ENCODE results near the gene LGALSL.

The LGALSL gene

GRCh38 chr2:64472881-64473280, 18.9 kb downstream of the LGALSL start:
- ATAC-seq: no peak
- TF ChIP-seq, protein P1, sequence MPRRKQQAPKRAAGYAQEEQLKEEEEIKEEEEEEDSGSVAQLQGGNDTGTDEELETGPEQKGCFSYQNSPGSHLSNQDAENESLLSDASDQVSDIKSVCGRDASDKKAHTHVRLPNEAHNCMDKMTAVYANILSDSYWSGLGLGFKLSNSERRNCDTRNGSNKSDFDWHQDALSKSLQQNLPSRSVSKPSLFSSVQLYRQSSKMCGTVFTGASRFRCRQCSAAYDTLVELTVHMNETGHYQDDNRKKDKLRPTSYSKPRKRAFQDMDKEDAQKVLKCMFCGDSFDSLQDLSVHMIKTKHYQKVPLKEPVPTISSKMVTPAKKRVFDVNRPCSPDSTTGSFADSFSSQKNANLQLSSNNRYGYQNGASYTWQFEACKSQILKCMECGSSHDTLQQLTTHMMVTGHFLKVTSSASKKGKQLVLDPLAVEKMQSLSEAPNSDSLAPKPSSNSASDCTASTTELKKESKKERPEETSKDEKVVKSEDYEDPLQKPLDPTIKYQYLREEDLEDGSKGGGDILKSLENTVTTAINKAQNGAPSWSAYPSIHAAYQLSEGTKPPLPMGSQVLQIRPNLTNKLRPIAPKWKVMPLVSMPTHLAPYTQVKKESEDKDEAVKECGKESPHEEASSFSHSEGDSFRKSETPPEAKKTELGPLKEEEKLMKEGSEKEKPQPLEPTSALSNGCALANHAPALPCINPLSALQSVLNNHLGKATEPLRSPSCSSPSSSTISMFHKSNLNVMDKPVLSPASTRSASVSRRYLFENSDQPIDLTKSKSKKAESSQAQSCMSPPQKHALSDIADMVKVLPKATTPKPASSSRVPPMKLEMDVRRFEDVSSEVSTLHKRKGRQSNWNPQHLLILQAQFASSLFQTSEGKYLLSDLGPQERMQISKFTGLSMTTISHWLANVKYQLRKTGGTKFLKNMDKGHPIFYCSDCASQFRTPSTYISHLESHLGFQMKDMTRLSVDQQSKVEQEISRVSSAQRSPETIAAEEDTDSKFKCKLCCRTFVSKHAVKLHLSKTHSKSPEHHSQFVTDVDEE (CRISPR knock-in tag; IDR thresholded peaks at IDR 0.05): no peak
- TF ChIP-seq, protein P2, sequence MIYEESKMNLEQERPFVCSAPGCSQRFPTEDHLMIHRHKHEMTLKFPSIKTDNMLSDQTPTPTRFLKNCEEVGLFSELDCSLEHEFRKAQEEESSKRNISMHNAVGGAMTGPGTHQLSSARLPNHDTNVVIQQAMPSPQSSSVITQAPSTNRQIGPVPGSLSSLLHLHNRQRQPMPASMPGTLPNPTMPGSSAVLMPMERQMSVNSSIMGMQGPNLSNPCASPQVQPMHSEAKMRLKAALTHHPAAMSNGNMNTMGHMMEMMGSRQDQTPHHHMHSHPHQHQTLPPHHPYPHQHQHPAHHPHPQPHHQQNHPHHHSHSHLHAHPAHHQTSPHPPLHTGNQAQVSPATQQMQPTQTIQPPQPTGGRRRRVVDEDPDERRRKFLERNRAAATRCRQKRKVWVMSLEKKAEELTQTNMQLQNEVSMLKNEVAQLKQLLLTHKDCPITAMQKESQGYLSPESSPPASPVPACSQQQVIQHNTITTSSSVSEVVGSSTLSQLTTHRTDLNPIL (CRISPR knock-in tag; IDR thresholded peaks at IDR 0.05; ENCODE audit: low read depth): no peak
- no peak for TF ChIP-seq ZNF70 (CRISPR knock-in tag; IDR thresholded peaks at IDR 0.05)

DNA sequence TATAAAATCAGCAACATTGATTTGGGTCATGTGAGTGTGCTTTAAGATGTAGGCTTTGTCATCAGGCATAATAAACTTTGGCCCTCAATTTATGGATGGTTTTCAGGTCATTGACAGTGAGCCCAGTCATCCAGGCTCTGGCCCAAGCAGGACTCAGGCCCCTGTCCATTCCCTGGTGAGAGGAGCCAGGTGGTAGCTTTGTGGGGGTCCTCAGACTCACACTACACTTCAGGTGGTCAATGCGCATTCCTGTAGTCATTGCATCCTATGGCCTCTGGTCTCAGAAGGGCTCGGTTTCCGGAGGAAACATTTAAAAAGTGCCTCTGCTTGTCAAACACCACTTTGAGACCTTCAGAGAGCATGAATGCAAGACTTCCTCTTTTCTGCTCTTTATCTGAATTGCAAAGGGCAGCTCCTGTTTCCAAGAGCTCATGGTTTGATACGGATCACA, 20.2 kb downstream of the LGALSL start:
- ATAC-seq: no peak
- TF ChIP-seq POU6F1 (CRISPR knock-in tag; IDR thresholded peaks at IDR 0.05; ENCODE audit: borderline replicate concordance, low read depth): no peak
- no peak for TF ChIP-seq CSDC2 (CRISPR knock-in tag; IDR thresholded peaks at IDR 0.05)
- TF ChIP-seq OSR1 (CRISPR knock-in tag; IDR thresholded peaks at IDR 0.05): no peak
- no peak for TF ChIP-seq ISL1 (CRISPR knock-in tag; IDR thresholded peaks at IDR 0.05)
- TF ChIP-seq ZFP3 (CRISPR knock-in tag; IDR thresholded peaks at IDR 0.05): no peak
- TF ChIP-seq TCF4 (CRISPR knock-in tag; IDR thresholded peaks at IDR 0.05; ENCODE audit: borderline replicate concordance): no peak
- TF ChIP-seq, protein P3, sequence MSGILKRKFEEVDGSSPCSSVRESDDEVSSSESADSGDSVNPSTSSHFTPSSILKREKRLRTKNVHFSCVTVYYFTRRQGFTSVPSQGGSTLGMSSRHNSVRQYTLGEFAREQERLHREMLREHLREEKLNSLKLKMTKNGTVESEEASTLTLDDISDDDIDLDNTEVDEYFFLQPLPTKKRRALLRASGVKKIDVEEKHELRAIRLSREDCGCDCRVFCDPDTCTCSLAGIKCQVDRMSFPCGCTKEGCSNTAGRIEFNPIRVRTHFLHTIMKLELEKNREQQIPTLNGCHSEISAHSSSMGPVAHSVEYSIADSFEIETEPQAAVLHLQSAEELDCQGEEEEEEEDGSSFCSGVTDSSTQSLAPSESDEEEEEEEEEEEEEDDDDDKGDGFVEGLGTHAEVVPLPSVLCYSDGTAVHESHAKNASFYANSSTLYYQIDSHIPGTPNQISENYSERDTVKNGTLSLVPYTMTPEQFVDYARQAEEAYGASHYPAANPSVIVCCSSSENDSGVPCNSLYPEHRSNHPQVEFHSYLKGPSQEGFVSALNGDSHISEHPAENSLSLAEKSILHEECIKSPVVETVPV (CRISPR knock-in tag; IDR thresholded peaks at IDR 0.05): no peak
- no peak for TF ChIP-seq ZNF565 (CRISPR knock-in tag; conservative IDR thresholded peaks at IDR 0.05; ENCODE audit: low read depth)
- no peak for TF ChIP-seq SNAI2 (CRISPR knock-in tag; IDR thresholded peaks at IDR 0.05)
- TF ChIP-seq PPARA (CRISPR knock-in tag; IDR thresholded peaks at IDR 0.05; ENCODE audit: borderline replicate concordance): no peak
- no peak for TF ChIP-seq ZNF8 (CRISPR knock-in tag; IDR thresholded peaks at IDR 0.05)
- no peak for TF ChIP-seq ZNF70 (CRISPR knock-in tag; IDR thresholded peaks at IDR 0.05)
- no peak for TF ChIP-seq ZC3H10 (CRISPR knock-in tag; IDR thresholded peaks at IDR 0.05)
- TF ChIP-seq GLIS3 (CRISPR knock-in tag; IDR thresholded peaks at IDR 0.05): no peak
- no peak for TF ChIP-seq TOX (CRISPR knock-in tag; IDR thresholded peaks at IDR 0.05; ENCODE audit: borderline replicate concordance)
- no peak for TF ChIP-seq RARB (CRISPR knock-in tag; IDR thresholded peaks at IDR 0.05)
- no peak for TF ChIP-seq BACH2 (CRISPR knock-in tag; IDR thresholded peaks at IDR 0.05; ENCODE audit: borderline replicate concordance)
- no peak for TF ChIP-seq ARNTL (CRISPR knock-in tag; IDR thresholded peaks at IDR 0.05; ENCODE audit: borderline replicate concordance, low read depth)
- TF ChIP-seq, protein P1 (CRISPR knock-in tag; IDR thresholded peaks at IDR 0.05): no peak

GRCh38 chr2:64474636-64475035, 20.7 kb downstream of the LGALSL start:
- ATAC-seq: no peak
- no peak for TF ChIP-seq PPARA (CRISPR knock-in tag; IDR thresholded peaks at IDR 0.05; ENCODE audit: borderline replicate concordance)
- TF ChIP-seq ZC3H10 (CRISPR knock-in tag; IDR thresholded peaks at IDR 0.05): no peak
- TF ChIP-seq CSDC2 (CRISPR knock-in tag; IDR thresholded peaks at IDR 0.05): no peak
- no peak for TF ChIP-seq ZNF565 (CRISPR knock-in tag; conservative IDR thresholded peaks at IDR 0.05; ENCODE audit: low read depth)
- TF ChIP-seq ZNF70 (CRISPR knock-in tag; IDR thresholded peaks at IDR 0.05): no peak
- no peak for TF ChIP-seq SNAI2 (CRISPR knock-in tag; IDR thresholded peaks at IDR 0.05)
- TF ChIP-seq, protein P4, sequence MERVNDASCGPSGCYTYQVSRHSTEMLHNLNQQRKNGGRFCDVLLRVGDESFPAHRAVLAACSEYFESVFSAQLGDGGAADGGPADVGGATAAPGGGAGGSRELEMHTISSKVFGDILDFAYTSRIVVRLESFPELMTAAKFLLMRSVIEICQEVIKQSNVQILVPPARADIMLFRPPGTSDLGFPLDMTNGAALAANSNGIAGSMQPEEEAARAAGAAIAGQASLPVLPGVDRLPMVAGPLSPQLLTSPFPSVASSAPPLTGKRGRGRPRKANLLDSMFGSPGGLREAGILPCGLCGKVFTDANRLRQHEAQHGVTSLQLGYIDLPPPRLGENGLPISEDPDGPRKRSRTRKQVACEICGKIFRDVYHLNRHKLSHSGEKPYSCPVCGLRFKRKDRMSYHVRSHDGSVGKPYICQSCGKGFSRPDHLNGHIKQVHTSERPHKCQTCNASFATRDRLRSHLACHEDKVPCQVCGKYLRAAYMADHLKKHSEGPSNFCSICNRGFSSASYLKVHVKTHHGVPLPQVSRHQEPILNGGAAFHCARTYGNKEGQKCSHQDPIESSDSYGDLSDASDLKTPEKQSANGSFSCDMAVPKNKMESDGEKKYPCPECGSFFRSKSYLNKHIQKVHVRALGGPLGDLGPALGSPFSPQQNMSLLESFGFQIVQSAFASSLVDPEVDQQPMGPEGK (CRISPR knock-in tag; IDR thresholded peaks at IDR 0.05; ENCODE audit: borderline replicate concordance): no peak
- no peak for TF ChIP-seq ISL1 (CRISPR knock-in tag; IDR thresholded peaks at IDR 0.05)
